Stimulated activated CD4-positive, alpha-beta T cell treated with anti-CD3 and anti-CD28 coated beads, Interleukin-4, amount 100 ng/mL, for 4 hours (primary cell): ENCODE measurements around the gene GNAZ.

ENCODE experiments used
- DNase-seq, 2 experiments: peaks; one replicate each; pipeline ENCODE4 v3.0.0-alpha.2; 2020

The GNAZ gene

DNA sequence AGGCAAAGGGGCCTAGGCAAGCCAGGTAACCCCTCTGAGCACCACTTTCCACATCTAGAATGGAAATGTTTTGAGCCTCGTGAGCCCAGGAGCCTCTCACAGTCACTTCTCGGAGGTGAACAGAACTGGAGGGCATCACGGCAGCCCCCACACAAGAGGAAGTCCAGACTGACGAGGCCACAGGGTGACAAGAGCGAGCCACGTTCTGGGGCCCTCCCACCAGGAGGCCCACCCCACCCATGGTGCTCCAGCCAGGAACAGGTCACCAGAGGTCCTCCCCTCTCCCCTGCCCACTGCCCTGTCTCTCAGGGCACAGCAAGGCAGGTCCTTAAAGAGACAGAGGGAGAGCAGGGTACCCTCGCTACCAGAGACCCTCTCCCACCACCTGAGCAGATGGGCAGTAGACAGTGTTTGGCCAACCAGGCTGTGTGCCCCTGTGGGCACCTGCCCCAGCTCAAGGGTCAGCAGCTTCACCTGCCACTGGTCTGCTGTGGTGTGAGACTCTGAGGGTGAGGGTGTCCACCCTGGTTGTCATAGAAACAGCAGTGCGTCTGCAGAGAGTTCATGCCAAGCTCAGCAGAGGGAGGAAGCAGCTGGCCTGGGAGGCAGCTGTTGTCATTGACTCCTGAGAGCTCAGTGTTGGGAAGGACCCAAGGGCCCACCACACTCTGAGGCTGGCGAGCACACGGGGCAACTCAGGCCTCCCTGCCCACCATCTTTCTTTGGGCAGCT lies 40.0 kb downstream of the GNAZ start:
- no peak for DNase-seq

DNA sequence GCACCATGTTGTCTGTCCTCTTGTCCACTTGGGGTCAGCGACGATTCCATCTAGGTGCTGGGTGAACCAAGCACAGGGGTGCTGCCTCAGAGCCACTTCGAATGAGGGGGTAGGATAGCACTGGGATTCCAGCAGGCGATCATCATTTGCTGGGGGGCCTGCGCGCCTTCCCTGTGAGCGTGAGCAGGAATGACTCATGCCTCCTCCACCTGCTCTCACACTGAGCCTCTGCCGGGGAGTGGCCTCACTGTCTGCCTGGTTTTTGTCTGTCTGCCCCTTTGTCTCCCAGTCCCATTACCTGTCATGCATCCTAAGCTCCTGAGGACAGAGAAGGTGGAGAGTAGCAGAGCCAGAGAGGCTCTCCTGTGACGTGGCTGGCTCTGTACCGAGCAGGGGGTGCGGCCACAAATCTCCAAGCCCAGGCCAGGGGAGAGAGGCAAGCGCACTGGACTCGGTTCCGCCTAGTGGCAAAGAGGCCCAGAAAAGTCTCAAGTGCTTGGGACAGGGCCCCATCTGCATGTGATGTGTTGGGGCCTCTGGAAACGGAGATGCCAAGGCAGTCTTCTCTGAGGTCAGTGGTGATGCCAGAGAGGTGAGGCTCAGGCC lies 40.7 kb downstream of the GNAZ start:
- no peak for DNase-seq

DNA sequence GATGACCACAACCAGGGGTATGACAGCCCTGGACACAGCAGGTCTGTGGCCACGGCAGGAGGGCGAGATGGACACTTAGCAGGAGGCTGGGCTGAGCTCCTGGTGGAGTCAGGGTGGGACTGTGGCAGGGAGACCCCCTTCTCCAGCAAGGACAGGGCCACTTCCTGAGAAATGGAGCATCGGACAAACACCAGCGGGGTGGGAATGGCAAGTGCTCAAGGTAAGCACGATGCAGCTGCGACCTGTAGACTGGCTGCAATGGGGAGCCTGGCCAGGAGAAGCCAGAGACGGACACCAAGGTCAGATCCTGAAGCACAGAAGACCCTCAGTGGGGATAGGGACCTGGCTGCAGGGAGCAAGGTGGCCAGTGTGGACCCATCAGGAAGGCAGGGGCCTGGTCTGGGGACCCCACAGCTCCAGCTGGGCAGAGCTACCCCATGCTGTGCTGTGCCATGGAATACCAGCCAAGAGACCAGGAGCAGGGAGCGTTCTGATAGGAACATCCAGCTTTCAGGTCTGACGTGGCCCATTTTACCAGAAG lies 42.2 kb downstream of the GNAZ start:
- no peak for DNase-seq

DNA sequence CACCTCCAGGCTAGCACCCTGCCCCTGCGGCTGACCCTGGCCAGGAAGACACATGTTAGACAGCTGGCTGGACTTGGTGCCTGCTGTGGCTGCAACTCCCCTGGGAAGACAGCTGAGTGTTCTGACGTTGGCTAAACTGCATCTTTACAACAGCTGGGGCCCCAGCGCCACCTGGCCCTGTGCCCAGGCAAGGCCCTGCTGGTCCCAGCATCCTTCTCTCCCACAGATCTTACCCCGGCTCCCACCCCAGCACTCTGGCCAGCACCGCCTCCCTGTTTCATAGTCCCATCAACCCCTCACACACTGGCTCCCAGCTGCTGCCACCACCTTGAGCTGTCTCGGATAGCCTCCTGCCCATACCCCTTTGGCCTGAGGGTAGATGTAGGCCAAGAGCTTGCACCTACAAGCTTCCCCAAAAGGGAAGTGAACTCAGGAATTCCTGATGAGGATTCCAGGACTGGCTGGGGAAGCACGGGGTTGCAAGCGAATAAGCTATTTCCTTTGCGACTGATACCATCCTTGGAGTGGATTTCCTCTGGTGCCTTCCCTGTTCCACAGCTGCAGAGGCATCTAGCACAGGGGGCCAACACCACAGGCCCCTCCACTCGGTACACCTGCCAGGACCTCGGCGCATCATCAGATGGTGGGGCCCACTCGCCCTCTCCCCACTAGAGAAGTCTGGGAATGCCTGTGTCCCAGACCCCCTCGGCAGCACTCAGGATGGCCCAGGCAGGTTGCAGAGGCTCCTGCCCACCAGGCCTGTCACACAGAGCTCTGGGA lies 42.9 kb downstream of the GNAZ start:
- no peak for DNase-seq

DNA sequence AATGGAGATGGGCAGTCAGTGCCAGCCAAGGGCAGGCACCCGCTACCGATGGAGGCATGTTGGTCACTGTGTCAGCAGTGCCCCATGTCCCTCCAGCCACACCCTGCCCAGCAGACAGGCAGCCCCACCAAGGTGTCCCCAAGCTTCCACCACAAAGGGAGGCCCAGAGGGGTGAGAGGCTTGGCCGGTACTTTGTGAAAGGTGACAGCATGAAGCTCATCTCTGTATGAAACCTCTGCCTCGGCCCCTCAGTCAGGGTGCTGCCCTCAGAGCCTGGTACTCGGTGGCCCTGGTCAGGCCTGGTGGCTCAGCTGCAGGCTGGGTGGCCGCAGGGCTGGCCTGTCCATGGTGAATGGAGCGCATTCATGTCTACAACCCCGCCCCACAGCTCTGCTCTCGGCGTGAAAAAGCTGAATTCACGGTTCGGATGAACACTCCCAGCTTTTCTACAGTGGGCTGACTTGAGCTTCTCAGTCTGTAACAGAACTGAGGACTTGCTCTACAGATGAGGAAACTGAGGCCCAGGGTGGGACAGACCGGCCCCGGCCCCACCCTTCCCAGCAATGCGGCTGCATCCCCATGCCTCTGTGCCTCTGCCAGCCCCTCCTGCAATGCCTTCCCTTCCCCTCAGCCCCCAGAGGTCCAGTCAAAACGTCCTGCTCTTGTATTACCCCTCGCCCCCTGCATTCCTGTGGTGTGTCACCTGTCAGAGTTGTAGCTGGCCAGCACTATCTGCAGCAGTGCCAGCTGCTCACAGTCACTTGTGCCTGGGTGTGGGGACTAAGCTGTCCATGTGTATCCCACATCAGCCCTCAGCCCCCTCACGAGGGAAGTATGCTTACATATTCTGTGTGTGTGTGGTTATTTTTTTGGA lies 43.8 kb downstream of the GNAZ start:
- no peak for DNase-seq

- no peak for DNase-seq
These were observed 44.4 kb downstream of the GNAZ start for GRCh38 chr22:23114721-23115020.

GRCh38 chr22:23115369-23115768 lies 45.0 kb downstream of the GNAZ start:
- DNase-seq: no peak

DNA sequence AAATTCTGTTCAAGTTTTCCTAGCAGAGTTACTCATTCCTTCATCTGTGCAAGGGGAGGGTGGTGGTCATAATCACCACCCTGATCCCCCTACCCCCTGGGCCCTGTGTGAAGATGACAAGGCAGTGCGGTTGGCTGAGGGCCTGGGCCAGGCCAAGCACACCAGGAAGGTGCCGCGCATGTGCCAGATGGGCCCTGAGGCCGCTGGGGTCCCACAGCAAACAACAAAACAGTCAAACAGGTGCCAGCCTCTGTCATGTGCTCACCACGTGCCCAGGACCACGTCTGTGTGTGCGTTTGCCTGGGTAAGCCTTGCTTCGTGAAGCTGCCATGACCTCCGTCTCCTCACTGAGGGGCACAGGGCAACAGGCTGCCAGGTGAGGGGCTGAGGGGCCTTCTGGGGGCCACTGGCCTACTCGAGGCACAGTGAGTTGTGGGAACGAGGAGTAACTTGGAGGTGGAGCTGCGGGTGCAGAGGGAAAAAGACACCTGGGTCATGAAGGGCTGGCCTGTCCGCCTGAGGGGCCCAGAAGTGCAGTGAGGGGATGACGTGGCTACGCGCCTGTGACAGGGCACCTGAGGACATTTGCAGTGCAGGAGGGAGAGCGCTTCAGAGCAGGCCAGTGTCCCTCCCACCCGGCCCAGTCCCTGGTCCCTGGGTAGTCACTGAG lies 45.6 kb downstream of the GNAZ start:
- no peak for DNase-seq

GRCh38 chr22:23116506-23117263 lies 46.4 kb downstream of the GNAZ start:
- no peak for DNase-seq

- DNase-seq: no peak
These were observed 47.0 kb downstream of the GNAZ start for GRCh38 chr22:23117275-23117674.

- DNase-seq: no peak
These were observed 47.8 kb downstream of the GNAZ start for GRCh38 chr22:23117891-23118646.

- DNase-seq: no peak
These were observed 48.6 kb downstream of the GNAZ start for GRCh38 chr22:23118647-23119493.

DNA sequence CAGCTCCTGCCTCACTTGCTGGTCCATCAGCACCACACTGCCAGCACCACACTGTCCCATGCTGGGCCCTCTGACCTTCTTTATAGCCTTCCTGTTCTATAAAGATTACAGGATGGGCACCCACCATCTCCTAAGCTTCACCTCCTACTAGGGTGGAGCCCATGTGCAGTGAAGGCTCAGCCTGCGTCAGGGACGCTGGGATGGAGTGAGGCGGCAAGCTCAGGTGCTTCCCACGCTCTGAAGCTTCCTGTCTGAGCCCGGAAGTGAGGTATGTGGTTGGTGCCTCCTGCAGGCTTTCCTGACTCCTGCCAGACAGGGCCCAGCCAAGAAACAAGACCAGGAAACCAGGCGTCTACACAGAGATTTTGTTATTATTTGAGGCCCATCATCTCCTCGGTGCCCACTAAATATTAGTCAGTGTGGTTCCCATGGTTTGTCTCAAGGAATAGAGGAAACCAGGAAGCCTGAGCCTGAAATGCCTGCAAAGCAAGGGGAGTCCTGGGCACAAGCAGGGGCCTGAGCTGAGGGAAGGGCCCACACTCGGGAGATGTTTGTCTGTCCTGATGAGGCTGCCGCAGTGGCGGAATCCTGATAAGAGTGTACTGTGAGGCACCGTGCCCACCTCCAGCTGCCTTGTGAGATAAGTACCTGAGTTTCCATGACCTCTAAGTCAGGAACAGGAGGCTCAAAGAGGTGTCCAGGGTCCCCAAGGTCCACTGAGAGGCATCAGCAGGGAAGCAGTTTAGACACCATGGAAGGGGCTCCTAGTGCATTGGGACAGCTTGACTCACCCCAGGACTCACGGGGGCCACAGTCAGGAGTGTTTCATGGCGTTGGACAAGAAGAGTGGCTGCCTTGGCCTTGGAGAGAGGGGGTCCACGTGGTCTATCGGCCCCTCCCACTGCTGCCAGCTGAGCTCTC lies 49.4 kb downstream of the GNAZ start:
- DNase-seq: peak; percentile 47 to 62

GRCh38 chr22:23120415-23120899 lies 50.1 kb downstream of the GNAZ start:
- DNase-seq: no peak

GRCh38 chr22:23121000-23121421 lies 50.7 kb downstream of the GNAZ start:
- DNase-seq: no peak

GRCh38 chr22:23121424-23121823 lies 51.1 kb downstream of the GNAZ start:
- DNase-seq: no peak

- DNase-seq: no peak
These were observed 52.1 kb downstream of the GNAZ start for GRCh38 chr22:23122216-23122957.
